Left kidney (tissue), 2 donors: ENCODE measurements around the gene KAT7. TPM values are rescaled to one million over a fixed set of nuclear protein-coding genes. Genes with fewer than 3 reads are reported as not detected.
A peak's percentile ranks its signal among the peaks of the same experiment; 100 is the strongest.

Source experiments
- DNase-seq: peaks from one replicate; pipeline ENCODE4 v3.0.0-alpha.2; 2013
- polyA plus RNA-seq: library from polyadenylated mRNA; unstranded; fragments of 120-200 nt; gene quantifications from one replicate; pipeline ENCODE4 v1.2.1, GENCODE V29; 2013; ENCODE audit not compliant: insufficient read length

Gene KAT7
- polyA plus RNA-seq, 1 donor: 58.3 TPM

- DNase-seq: no peak
Measured at GRCh38 chr17:49870298-49870697, 81.8 kb downstream of the KAT7 start.

DNA sequence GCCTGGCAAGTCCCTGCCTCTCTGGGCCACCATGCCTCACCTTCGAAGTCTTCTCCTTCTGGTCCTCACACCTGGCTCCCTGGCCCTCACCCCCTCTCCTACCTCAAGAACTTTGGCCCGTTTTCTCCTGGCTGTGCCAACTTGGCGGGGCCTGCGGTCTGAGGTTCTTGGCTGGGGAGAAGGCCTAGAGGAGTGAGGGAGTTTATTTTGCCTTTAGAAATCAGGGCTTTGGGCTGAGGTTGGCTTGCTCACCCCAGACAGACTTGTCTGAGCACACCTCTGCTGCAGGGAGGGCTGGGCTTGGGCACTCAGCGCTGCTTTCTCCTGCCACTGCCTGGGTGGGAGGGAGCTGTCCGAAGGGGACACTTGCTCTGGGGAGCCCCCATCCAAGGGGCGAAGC, 82.7 kb downstream of the KAT7 start:
- no peak for DNase-seq

GRCh38 chr17:49872754-49873377, 84.4 kb downstream of the KAT7 start:
- DNase-seq: no peak

DNA sequence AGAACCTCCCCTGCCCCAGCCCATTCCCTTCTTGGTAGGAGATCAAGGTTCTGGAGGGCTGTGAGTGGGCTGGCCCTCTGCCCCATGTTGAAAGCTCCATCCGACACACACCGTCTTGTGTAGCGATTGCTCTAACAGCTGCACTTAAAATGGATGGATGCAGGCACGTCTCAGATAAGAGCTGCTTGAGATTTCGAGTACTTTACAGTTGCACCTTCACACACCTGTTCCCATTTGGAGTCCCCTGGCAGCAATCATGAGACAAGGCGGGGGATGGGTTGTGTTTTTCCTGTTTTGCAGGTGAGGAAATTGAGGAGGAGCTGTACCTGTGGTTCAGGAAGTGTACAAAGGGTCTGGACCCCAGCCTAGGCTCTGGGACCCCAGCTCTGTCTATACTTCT, 85.0 kb downstream of the KAT7 start:
- DNase-seq: no peak

- DNase-seq: no peak
Measured at GRCh38 chr17:49873926-49874325, 85.4 kb downstream of the KAT7 start.

DNA sequence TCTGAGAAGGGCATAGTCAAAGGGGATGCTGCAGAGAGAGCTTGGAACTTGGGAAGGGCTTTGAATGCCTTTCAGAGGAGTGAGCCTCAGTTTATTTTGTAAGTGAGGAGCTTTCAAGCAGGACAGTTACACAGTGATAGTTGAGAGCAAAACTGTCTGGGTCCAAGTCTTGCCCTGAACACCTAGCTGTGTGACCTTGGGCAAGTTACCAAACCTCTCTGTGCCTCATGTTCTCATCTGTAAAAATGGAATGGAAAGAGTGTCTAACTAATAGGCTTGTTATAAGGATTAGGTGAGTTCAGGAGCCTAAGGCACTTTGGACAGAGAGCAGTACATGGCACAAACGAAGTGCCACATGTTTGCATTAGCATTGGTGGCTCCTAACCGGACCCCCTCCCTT, 86.4 kb downstream of the KAT7 start:
- DNase-seq: no peak

GRCh38 chr17:49875685-49876084, 87.2 kb downstream of the KAT7 start:
- DNase-seq: no peak

DNA sequence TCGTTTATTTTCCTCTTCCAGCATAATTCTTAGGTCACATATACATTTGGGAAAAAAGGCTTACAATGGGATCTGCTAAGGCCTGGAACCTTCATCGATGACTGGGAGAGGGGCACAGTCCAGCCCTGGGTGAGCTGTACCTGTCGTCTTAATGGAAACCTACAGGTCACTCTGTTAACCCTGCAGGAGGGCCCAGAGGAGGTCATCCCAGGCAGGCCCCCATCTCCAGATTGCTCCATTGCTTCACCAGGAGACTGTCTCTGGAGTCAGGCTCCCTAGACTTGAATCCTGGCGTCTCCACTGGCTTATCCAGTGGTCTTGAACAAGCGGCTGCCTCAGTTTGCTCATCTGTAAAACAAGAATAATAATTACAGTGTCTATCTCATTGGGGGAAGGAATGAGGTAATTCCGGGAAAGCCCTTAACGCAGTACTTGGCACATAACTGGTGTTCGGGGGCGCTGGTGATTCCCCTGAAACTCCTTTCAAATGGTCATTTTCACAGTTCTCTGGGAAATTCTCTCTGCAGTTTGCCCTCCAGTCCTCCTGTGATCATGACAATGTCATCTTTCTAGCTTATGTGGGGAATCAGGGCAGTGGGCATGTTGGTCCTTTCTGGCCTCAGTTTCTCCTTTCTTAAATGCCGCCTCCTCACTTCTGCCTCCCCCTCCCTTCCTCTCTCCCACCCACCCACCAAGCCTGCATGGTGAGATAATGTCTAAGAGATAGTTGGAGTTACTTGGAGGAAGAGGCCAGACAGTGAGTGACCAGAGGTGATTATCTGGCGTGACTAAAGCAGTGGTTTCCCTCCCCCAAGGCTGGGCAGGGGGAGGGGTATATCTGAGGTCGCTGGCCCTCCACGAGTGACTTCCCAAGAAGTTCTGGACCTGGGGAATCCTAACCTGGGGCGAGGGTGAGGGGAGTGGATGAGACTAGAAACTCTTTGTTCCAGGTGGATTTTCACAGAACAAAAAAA, 90.7 kb downstream of the KAT7 start:
- DNase-seq: no peak

DNA sequence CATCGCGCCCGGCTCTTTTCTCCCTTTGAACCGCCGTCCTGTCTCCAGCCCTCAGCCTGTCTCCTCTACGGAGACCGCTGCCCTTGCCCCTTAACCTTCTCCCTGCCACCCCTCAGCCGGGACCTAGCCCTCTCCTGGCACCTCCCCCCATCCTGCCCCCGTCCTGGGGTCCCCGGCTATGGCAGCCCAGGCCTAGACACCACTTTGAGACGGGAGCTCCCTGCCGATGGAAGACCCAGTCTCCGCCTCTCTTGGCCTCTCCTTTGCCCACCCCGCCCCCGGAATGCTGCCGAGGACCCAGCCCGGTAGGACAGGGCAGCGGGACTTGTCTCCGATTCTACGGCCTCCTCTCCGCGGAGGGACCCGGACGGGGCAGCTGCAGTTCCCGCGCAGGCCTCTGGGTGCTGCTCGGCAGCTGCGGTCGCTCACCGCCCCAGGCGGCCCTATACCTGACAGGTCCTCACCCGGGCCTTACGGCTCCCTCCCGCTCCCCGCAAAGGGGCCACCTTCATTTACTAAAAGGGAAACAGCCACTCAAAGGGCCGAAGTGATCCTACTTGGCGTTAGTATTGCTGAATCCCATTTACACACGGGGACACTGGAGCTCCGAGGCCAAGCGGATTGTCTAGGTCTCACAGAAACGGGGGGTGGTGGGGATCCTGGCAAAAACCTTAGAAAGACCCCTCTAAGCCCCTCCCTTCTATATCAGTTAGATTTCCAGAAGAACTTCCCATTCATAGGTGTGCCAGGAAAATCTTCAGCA, 92.0 kb downstream of the KAT7 start:
- peak; percentile 69 for DNase-seq

DNA sequence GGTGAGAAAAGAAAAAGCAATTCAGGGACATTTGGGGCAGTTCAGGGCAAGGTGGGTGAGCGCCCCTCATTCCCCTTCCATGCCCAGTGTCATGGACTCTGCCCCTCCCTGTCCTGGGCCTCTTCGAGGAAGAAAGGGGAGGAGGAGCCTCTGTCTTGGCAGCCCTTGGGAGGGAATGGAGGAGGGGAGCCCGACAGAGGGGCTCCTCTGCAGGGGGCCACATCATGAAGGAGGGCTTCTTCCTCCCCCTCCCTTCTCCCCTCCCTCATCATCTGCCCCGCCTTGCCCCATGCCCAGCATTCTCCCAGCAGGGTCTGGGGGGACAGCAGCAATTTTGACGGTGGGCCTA, 92.5 kb downstream of the KAT7 start:
- no peak for DNase-seq

DNA sequence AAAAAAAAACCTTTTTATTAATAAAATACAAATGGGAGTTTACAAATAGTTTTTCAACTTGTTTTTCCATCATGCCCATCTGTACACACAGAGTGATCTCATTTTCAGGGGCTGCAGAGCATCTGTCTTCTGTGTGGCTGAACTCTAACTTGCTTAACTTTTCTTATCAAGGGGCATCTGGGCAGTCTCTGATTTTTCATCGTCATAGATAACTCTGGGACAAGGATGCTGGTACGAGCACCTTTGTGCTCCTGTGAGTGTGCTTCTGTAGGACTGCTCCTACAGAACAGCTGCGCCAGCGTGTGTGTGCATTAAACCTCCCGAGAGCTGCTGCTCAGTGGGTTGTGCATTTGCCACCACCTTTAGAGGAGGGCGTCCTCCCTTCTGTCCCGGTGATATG, 94.0 kb downstream of the KAT7 start:
- no peak for DNase-seq

Other genes starting within 250 kb of the KAT7 start
- 0.76 TPM for gene NXPH3, start 212.8 kb upstream of the KAT7 start, polyA plus RNA-seq
- gene SPOP, start 110.6 kb upstream of the KAT7 start, polyA plus RNA-seq: 70.9 TPM
- 83.3 TPM for gene SLC35B1, start 80.7 kb upstream of the KAT7 start, polyA plus RNA-seq
- gene FAM117A, start 24.6 kb upstream of the KAT7 start, polyA plus RNA-seq: 17.3 TPM
- gene TAC4, start 59.4 kb downstream of the KAT7 start, polyA plus RNA-seq: 0.67 TPM
- gene DLX4, start 180.5 kb downstream of the KAT7 start, polyA plus RNA-seq: 0.75 TPM
- gene DLX3, start 206.5 kb downstream of the KAT7 start, polyA plus RNA-seq: 1.2 TPM